GM19025 (cell line): ENCODE measurements around the gene TUSC7.

Experiments
- ATAC-seq: cut with Tn5 transposase; IDR thresholded peaks from one replicate; pipeline ENCODE4 v1.9.1; 2021; ENCODE audit warnings: mild to moderate bottlenecking, low read depth, moderate library complexity; ENCODE audit not compliant: unreplicated experiment

Gene TUSC7

GRCh38 chr3:116759316-116759715 lies 49.7 kb downstream of the TUSC7 start:
- no peak for ATAC-seq
